Astrocyte (in vitro differentiated cells and primary cell): ENCODE results near the gene XXYLT1.

Experiments used
- EZH2 ChIP-seq: IDR thresholded peaks from 2 replicates; pipeline ENCODE4 v1.6.1; 2012; ENCODE audit warnings: mild to moderate bottlenecking, low read length, inconsistent platforms; ENCODE audit not compliant: insufficient read depth
- TF ChIP-seq, protein P1 (sequence below): IDR thresholded peaks from 2 replicates; pipeline ENCODE4 v1.5.1; 2011; ENCODE audit warnings: low read depth, mild to moderate bottlenecking, inconsistent platforms, low read length, moderate library complexity; ENCODE audit not compliant: insufficient read depth

DNA sequence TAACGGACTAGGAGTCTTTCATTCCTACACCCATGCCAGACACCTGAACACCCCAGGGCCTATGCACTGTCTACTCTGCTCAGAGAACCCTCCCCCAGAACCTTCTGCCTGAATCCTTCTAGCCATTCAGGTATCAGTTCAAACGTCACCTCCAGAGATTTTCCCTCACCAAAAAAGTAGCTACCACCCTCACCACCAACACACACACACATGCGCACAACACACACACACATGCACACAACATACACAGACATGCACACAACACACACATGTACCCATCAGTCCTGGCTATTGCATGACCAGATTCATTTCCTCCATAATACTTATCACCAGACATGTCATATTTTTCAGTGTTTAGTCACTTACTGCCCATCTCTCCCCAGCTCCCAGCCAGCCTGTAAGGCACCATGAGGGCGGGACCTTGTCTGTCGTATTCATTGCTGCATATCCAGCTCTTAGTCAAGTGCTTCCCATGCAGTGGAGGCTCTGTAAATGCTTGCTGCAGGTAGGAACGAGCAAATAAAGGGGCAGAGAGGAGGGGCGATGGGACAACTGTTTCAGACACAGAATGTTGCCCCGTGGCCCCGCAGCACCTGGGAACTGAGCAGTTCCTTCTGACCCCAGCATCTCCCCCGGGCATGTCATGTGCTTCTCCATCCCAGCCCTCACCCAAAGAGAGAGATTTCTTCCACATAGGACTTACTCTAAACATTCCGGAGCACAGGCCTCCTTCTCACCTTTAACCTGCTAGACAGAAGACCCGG is 29.2 kb downstream of the XXYLT1 start:
- TF ChIP-seq EZH2: no peak
- TF ChIP-seq, protein P1, sequence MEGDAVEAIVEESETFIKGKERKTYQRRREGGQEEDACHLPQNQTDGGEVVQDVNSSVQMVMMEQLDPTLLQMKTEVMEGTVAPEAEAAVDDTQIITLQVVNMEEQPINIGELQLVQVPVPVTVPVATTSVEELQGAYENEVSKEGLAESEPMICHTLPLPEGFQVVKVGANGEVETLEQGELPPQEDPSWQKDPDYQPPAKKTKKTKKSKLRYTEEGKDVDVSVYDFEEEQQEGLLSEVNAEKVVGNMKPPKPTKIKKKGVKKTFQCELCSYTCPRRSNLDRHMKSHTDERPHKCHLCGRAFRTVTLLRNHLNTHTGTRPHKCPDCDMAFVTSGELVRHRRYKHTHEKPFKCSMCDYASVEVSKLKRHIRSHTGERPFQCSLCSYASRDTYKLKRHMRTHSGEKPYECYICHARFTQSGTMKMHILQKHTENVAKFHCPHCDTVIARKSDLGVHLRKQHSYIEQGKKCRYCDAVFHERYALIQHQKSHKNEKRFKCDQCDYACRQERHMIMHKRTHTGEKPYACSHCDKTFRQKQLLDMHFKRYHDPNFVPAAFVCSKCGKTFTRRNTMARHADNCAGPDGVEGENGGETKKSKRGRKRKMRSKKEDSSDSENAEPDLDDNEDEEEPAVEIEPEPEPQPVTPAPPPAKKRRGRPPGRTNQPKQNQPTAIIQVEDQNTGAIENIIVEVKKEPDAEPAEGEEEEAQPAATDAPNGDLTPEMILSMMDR: no peak
